Testis (tissue), 2 donors: ENCODE measurements around the gene UNC93B1.
"Not testable (repeated sequence)": the region's sequence is repeated elsewhere in the genome, so short reads cannot be mapped to it uniquely, and the experiment has no call there.

Source experiments
- POLR2A ChIP-seq: fragments of 450-650 bp; IDR thresholded peaks from one replicate; pipeline ENCODE4 v1.6.1; 2017; ENCODE audit warnings: antibody characterized with exemption, mild to moderate bottlenecking, moderate library complexity
- TF ChIP-seq, protein P1 (sequence below), 3 experiments: fragments of 450-650 bp in 2 of 3; fragments of 200-600 bp in 1 of 3; sonication (generic) in 1 of 3; IDR thresholded peaks; one replicate each; pipeline ENCODE4 v1.5.1; 2016 to 2019; ENCODE audit warnings: antibody characterized with exemption in 3 of 3, mild to moderate bottlenecking in 2 of 3, moderate library complexity in 1 of 3

GRCh38 chr11:67981226-67981625 lies 22.7 kb downstream of the UNC93B1 start:
- TF ChIP-seq, protein P1, sequence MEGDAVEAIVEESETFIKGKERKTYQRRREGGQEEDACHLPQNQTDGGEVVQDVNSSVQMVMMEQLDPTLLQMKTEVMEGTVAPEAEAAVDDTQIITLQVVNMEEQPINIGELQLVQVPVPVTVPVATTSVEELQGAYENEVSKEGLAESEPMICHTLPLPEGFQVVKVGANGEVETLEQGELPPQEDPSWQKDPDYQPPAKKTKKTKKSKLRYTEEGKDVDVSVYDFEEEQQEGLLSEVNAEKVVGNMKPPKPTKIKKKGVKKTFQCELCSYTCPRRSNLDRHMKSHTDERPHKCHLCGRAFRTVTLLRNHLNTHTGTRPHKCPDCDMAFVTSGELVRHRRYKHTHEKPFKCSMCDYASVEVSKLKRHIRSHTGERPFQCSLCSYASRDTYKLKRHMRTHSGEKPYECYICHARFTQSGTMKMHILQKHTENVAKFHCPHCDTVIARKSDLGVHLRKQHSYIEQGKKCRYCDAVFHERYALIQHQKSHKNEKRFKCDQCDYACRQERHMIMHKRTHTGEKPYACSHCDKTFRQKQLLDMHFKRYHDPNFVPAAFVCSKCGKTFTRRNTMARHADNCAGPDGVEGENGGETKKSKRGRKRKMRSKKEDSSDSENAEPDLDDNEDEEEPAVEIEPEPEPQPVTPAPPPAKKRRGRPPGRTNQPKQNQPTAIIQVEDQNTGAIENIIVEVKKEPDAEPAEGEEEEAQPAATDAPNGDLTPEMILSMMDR (IDR thresholded peaks at IDR 0.05) = not testable (repeated sequence)
- TF ChIP-seq POLR2A = not testable (repeated sequence)
